A549 (cell line): ENCODE data around the gene PLCB2.

Source experiments
- CBX8 ChIP-seq: fragments of 200-600 bp; sonication (generic); IDR thresholded peaks from 2 replicates; pipeline ENCODE4 v1.6.1; 2016
- CHD2 ChIP-seq: fragments of 150-350 bp; IDR thresholded peaks from 2 replicates; pipeline ENCODE4 v1.6.1; 2014; ENCODE audit warnings: low read length; ENCODE audit not compliant: partially characterized antibody
- EHMT2 ChIP-seq: fragments of 200-600 bp; sonication (generic); IDR thresholded peaks from 2 replicates; pipeline ENCODE4 v1.6.1; 2016; ENCODE audit warnings: antibody characterized with exemption, low read depth, mild to moderate bottlenecking, moderate library complexity
- EP300 ChIP-seq, 2 experiments: fragments of >200 bp; sonication (Bioruptor Twin); formaldehyde crosslinking; IDR thresholded peaks; 2 replicates in 1 of 2; 3 replicates in 1 of 2; pipeline ENCODE4 v1.6.1; 2016 to 2017
- MYC ChIP-seq: IDR thresholded peaks from 2 replicates; pipeline ENCODE4 v1.6.1; 2012; ENCODE audit warnings: mild to moderate bottlenecking, inconsistent platforms, low read length, improper control_type of control experiment, borderline replicate concordance
- PHF8 ChIP-seq: fragments of 200-600 bp; sonication (generic); IDR thresholded peaks from 2 replicates; pipeline ENCODE4 v1.6.1; 2016; ENCODE audit warnings: low read depth, mild to moderate bottlenecking, antibody characterized with exemption, moderate library complexity, borderline replicate concordance
- POLR2A ChIP-seq: IDR thresholded peaks from 2 replicates; pipeline ENCODE4 v1.6.1; 2012; ENCODE audit warnings: mild to moderate bottlenecking, low read length
- RAD21 ChIP-seq, 2 experiments: fragments of >200 bp in 1 of 2; sonication (Bioruptor Twin) in 1 of 2; formaldehyde crosslinking in 1 of 2; IDR thresholded peaks in 1 of 2; conservative IDR thresholded peaks in 1 of 2; 2 replicates in 1 of 2; 3 replicates in 1 of 2; pipeline ENCODE4 v1.6.1; 2012 to 2018; ENCODE audit warnings: inconsistent platforms in 1 of 2
- SREBF2 ChIP-seq: fragments of 450-650 bp; IDR thresholded peaks from 2 replicates; pipeline ENCODE4 v1.6.1; 2014; ENCODE audit warnings: mild to moderate bottlenecking, moderate library complexity
- ZNF302 ChIP-seq: fragments of 250-450 bp; sonication (Bioruptor Pico); IDR thresholded peaks from 2 replicates; pipeline ENCODE4 v1.9.0; 2021; ENCODE audit warnings: inconsistent platforms, mild to moderate bottlenecking, moderate library complexity
- TF ChIP-seq, protein P1 (sequence below): fragments of >200 bp; sonication (Bioruptor Twin); formaldehyde crosslinking; IDR thresholded peaks from 3 replicates; pipeline ENCODE4 v1.5.1; 2016
- TF ChIP-seq, protein P2 (sequence below): IDR thresholded peaks from 2 replicates; pipeline ENCODE4 v1.6.1; 2012

DNA sequence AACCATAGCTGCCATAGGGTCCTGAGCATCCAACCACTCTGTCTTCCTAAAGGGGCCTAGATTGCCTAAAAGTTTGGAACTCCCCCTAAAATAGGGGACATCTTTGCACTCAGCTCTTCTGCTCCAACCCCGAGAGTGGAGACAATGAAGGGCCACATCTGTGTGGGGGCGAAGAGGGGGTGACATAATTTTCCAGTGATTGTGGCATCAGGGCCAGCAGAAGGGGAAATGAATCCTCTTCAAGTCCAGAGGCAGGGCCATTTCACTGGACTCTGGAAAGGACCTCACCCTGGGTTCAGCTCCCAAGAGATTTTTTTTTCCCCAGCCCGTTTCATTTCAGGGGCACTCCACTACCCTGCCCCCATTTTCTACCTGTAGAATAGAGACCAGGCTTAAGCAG, 20.2 kb downstream of the PLCB2 start:
- TF ChIP-seq, protein P1, sequence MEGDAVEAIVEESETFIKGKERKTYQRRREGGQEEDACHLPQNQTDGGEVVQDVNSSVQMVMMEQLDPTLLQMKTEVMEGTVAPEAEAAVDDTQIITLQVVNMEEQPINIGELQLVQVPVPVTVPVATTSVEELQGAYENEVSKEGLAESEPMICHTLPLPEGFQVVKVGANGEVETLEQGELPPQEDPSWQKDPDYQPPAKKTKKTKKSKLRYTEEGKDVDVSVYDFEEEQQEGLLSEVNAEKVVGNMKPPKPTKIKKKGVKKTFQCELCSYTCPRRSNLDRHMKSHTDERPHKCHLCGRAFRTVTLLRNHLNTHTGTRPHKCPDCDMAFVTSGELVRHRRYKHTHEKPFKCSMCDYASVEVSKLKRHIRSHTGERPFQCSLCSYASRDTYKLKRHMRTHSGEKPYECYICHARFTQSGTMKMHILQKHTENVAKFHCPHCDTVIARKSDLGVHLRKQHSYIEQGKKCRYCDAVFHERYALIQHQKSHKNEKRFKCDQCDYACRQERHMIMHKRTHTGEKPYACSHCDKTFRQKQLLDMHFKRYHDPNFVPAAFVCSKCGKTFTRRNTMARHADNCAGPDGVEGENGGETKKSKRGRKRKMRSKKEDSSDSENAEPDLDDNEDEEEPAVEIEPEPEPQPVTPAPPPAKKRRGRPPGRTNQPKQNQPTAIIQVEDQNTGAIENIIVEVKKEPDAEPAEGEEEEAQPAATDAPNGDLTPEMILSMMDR, result no peak
- TF ChIP-seq ZNF302 (no peak), CBX8 (no peak), POLR2A (no peak), SREBF2 (no peak), MYC (no peak), EHMT2 (no peak), RAD21 (conservative IDR thresholded peaks at IDR 0.05 in 1 of 2, IDR thresholded peaks at IDR 0.05 in 1 of 2) (no peak), EP300 (IDR thresholded peaks at IDR 0.05) (no peak), CHD2 (no peak), PHF8 (no peak)
- TF ChIP-seq, protein P2, sequence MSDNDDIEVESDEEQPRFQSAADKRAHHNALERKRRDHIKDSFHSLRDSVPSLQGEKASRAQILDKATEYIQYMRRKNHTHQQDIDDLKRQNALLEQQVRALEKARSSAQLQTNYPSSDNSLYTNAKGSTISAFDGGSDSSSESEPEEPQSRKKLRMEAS, result no peak
